Right lobe of liver (tissue), 6 donors: ENCODE results near the gene FABP6. TPM values are rescaled to one million over a fixed set of nuclear protein-coding genes. Genes with fewer than 3 reads are reported as not detected.

Experiments used
- ATAC-seq, 4 donors: fragments of 200-7000 bp; cut with Tn5 transposase; one replicate each; pipeline ENCODE4 v1.9.1; 2020; ENCODE audit warnings: mild to moderate bottlenecking in 4 of 4, moderate library complexity in 4 of 4
- DNase-seq, 3 donors: peaks; one replicate each; pipeline ENCODE4 v3.0.0-alpha.2; 2020
- H3K27ac ChIP-seq, 3 donors: fragments of 200-600 bp; one replicate each; pipeline ENCODE4 v1.8.0; 2022
- H3K27me3 ChIP-seq, 2 donors: fragments of 200-600 bp; one replicate each; pipeline ENCODE4 v1.8.0; 2022
- H3K36me3 ChIP-seq, 4 donors: fragments of 200-600 bp; sonication (generic) in 1 of 4; one replicate each; pipeline versions ENCODE4 v1.5.1 to v1.8.0; 2017 to 2022; ENCODE audit warnings: control low read depth in 1 of 4
- H3K4me1 ChIP-seq, 4 donors: fragments of 200-600 bp; sonication (generic) in 1 of 4; one replicate each; pipeline versions ENCODE4 v1.5.1 to v1.8.0; 2017 to 2022; ENCODE audit warnings: control low read depth in 1 of 4
- H3K4me3 ChIP-seq, 3 donors: fragments of 200-600 bp; one replicate each; pipeline ENCODE4 v1.8.0; 2022
- H3K9me3 ChIP-seq, 4 donors: fragments of 200-600 bp; sonication (generic) in 1 of 4; one replicate each; pipeline versions ENCODE4 v1.5.1 to v1.8.0; 2017 to 2022; ENCODE audit warnings: control low read depth in 1 of 4
- POLR2A ChIP-seq: fragments of 450-650 bp; IDR thresholded peaks from one replicate; pipeline ENCODE4 v1.6.1; 2017; ENCODE audit warnings: antibody characterized with exemption, mild to moderate bottlenecking
- WGBS: methylation state at CpG from one replicate; pipeline ENCODE4 v1.1.6; 2018; ENCODE audit warnings: low coverage, low lambda C conversion rate; ENCODE audit not compliant: insufficient coverage; ENCODE audit errors: missing lambda C conversion rate; 5-methylcytosine and 5-hydroxymethylcytosine counted together
- intact Hi-C, 2 donors: fragments of 100-400 bp; cut with DNase I; formaldehyde crosslinking; loops; one replicate each; pipeline versions ENCODE4 v1.11.2 to v1.14.1; 2022
- total RNA-seq, 6 experiments: library from RNA; depleted of rRNA in 2 of 6; stranded (reverse); fragments of >200 nt in 2 of 6; fragmentation: NEBNext Ultra II Directional in 3 of 6; extraction: Animal tissue kit (Norgen Biotek cat#: 25700) in 3 of 6; gene quantifications; one replicate each; pipeline versions ENCODE4 v1.1.0 to v1.2.4, GENCODE V29; 2016 to 2023
- TF ChIP-seq, protein P1 (sequence below), 4 donors: fragments of 200-600 bp in 3 of 4; fragments of 450-650 bp in 1 of 4; IDR thresholded peaks; one replicate each; pipeline versions ENCODE4 v1.5.1 to v1.8.0; 2016 to 2022; ENCODE audit warnings: antibody characterized with exemption in 4 of 4, mild to moderate bottlenecking in 2 of 4
- donor health status: DM: no; HTN: yes; CAD: no.
- donor health status: DM: no; HTN: no; CAD: no.
- donor health status: DM: no; HTN: no; CAD: no.
- donor health status: DM: no; HTN: yes; CAD: no.
- donor health status: DM: no; HTN: yes; CAD: no.

The FABP6 gene
- total RNA-seq, 6 experiments from 2014 or later = not detected

DNA sequence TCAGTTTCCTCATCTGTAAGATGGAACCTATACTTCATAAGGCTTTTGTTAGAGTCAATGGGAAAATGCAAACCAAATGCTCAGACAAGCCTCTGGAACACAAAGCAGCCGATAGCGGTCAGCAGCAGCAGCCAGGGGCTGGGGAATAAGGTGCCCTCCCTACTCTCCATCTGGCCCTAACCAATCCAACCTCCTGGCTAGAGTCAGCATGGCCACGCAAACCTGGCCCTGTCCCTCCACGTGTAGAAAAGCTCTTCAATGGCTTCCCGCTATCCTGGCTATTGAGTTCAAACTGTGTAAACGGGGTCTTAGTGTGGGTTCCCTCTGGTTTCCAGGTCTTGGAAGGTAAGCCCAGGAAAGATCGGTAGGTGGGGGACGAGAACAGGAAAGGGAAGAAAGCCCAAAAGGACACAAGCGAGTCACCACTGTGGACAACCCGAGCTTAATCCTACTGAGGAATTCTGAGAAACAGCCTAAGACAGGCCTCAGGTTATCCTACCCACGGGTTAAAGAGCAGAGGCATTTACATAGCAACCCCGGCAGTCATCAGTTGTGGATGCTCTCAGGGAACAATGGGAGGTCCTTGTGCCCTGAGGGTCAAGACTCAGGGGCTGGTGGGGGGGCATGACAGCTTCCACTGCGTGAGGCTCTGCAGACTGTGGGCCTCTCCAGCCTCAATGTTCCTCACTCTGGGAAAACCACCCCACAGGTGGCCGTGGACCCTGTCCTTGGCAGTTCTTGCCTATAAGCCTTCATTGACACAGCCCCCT is 30.9 kb downstream of the FABP6 start:
- no peak overlapping the region for H3K4me3 ChIP-seq
- no peak for DNase-seq
- WGBS = 79% methylated on average over 10 of the region's 14 CpGs
- no peak for TF ChIP-seq POLR2A
- TF ChIP-seq, protein P1, sequence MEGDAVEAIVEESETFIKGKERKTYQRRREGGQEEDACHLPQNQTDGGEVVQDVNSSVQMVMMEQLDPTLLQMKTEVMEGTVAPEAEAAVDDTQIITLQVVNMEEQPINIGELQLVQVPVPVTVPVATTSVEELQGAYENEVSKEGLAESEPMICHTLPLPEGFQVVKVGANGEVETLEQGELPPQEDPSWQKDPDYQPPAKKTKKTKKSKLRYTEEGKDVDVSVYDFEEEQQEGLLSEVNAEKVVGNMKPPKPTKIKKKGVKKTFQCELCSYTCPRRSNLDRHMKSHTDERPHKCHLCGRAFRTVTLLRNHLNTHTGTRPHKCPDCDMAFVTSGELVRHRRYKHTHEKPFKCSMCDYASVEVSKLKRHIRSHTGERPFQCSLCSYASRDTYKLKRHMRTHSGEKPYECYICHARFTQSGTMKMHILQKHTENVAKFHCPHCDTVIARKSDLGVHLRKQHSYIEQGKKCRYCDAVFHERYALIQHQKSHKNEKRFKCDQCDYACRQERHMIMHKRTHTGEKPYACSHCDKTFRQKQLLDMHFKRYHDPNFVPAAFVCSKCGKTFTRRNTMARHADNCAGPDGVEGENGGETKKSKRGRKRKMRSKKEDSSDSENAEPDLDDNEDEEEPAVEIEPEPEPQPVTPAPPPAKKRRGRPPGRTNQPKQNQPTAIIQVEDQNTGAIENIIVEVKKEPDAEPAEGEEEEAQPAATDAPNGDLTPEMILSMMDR (IDR thresholded peaks at IDR 0.05) = no peak
- H3K27ac ChIP-seq = no peak overlapping the region
- no peaks in the 10 kb centered on the region for H3K27me3 ChIP-seq
- H3K36me3 ChIP-seq = no peaks in the 10 kb centered on the region
- no peaks in the 10 kb centered on the region for H3K4me1 ChIP-seq
- no peaks in the 10 kb centered on the region for H3K9me3 ChIP-seq
- intact Hi-C loops = no loop called here
- no peak for ATAC-seq

DNA sequence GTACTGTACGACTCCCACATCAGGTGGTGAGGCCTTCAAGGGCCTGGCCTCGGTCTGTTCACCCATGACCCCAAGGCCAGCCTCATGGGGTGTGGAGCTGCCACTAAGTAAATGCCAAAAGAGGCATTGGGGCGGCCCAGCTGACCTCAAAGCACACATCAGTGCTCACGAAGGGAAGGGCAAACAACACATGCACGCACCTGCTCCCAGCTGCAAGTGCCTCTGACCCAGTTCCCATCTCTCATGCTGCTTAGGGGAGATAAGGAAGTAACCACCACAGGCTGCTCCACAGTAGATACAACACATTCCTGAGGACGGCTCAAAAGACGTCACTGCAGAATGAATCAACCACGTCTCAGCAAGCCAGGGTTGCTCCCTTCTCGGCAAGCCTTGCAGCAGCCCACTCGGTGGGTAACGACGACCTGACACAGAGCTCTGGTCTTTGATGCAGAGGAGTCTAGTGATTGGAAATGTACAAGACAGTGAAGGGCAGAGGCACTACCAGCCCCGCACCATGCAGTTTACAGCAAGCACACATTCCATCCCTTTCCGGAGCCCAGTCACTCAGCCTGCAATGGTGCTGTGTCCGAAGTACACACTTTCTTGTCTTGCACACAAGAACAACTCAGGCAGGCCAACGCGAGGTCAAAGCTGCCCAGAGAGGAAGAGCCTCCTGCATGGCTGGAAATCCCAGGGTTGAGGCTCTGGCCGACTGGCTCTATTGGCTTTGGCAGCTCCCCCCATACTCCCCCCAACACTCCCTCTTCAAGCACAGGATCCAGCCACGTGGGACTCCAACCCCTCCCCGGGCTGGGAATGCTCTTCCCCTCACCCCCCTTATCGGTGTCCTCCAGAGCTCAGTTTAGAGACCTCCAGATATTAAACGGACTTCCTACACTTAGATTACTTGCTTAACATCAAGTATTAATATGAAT is 31.8 kb downstream of the FABP6 start:
- Histone ChIP-seq H3K4me3 (no peak overlapping the region), H3K27ac (no peak overlapping the region), H3K9me3 (no peaks in the 10 kb centered on the region), H3K27me3 (no peaks in the 10 kb centered on the region), H3K4me1 (no peaks in the 10 kb centered on the region), H3K36me3 (no peaks in the 10 kb centered on the region)
- WGBS = 35% methylated on average over 9 of the region's 22 CpGs
- TF ChIP-seq POLR2A = no peak
- TF ChIP-seq, protein P1 (IDR thresholded peaks at IDR 0.05) = no peak
- DNase-seq = no peak
- intact Hi-C loops = no loop called here
- ATAC-seq = peak; percentile 51 to 81 (median 68)

DNA sequence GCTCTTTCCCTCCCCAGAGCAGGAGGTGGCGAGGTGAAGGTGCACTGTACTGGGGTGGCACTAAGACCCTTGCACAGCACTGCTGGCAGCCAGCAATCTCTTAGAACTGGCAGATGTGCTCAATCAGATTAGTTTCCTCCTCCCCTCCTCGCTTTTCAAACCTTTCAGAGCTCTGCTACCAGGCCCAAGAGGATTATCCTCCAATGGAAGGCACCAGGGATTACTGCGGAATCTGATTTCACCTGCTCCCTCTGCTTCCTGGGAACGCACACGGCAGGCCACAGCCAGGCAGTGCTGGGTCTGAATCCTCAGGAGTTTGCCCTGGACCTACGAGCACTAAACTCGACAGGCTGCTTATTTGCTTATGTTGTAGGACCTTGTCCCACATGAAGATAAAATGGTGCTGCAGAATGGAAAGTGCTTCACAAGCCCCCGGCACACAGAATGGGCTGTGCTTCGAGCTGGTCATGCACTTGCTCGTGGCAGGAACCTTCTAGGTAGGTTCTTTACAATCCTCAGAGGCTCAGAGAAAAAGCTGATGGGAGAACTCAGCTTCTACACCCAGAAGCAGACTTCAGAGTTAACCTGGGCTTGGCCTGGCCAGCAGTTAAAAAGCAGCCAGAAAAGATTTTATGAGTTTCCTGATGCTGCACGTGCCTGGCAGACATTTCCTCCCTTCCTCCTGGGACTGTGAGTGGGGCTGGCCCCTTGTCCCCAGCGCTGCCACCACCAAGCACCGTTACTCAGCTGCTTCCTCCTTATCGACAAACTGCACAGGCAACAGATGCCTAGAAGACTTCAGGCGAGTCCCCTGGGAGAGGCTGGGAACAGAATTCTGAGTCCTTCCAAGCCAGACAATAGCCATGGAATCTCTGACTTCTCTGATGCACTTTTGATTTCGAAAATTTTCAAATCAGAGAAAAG is 33.1 kb downstream of the FABP6 start:
- Histone ChIP-seq H3K27ac (no peak overlapping the region), H3K9me3 (no peaks in the 10 kb centered on the region), H3K4me1 (no peaks in the 10 kb centered on the region), H3K27me3 (no peaks in the 10 kb centered on the region), H3K36me3 (no peaks in the 10 kb centered on the region), H3K4me3 (no peak overlapping the region)
- intact Hi-C loops = no loop called here
- ATAC-seq (peak; percentile 27 to 41 (median 30)), DNase-seq (no peak)
- 39% methylated on average over 14 of the region's 16 CpGs for WGBS
- no peak for TF ChIP-seq POLR2A
- TF ChIP-seq, protein P1 (IDR thresholded peaks at IDR 0.05) = no peak

DNA sequence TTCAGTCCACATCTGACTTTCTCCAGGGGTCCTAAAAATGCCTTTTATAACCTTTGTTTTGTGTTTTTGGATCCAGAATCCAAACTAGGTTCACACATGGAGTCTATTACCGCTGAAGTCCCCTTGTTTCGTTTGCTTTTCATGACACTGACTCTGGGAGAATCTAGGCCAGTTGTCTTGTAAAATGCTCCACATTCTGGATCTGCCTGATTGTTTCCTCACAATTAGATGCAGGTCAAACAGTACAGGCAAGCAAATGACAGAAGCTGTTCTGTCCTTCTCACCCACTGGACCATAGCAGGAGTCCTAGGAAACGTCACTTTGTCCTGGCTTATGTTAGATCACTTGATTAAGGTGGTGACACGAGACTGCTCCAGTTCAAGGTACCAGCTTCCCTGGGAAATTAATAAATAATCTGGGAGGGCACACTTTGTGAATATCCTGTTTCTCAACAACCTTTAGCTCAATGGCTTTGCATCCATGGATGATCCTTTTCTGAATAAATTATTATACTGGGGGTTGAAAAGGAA is 34.1 kb downstream of the FABP6 start:
- Histone ChIP-seq H3K27ac (no peak overlapping the region), H3K36me3 (no peaks in the 10 kb centered on the region), H3K4me3 (no peak overlapping the region), H3K27me3 (no peaks in the 10 kb centered on the region), H3K9me3 (no peaks in the 10 kb centered on the region), H3K4me1 (no peaks in the 10 kb centered on the region)
- intact Hi-C loops = no loop called here
- ATAC-seq (no peak), DNase-seq (no peak)
- WGBS = 56% methylated on average over 4 of the region's 4 CpGs
- TF ChIP-seq, protein P1 (IDR thresholded peaks at IDR 0.05) = no peak
- no peak for TF ChIP-seq POLR2A
